HG03064 (cell line): ENCODE results near the gene NPHP4.

Experiments
- ATAC-seq: cut with Tn5 transposase; IDR thresholded peaks from one replicate; pipeline ENCODE4 v1.9.1; 2021; ENCODE audit warnings: low read depth; ENCODE audit not compliant: unreplicated experiment

NPHP4 gene

DNA sequence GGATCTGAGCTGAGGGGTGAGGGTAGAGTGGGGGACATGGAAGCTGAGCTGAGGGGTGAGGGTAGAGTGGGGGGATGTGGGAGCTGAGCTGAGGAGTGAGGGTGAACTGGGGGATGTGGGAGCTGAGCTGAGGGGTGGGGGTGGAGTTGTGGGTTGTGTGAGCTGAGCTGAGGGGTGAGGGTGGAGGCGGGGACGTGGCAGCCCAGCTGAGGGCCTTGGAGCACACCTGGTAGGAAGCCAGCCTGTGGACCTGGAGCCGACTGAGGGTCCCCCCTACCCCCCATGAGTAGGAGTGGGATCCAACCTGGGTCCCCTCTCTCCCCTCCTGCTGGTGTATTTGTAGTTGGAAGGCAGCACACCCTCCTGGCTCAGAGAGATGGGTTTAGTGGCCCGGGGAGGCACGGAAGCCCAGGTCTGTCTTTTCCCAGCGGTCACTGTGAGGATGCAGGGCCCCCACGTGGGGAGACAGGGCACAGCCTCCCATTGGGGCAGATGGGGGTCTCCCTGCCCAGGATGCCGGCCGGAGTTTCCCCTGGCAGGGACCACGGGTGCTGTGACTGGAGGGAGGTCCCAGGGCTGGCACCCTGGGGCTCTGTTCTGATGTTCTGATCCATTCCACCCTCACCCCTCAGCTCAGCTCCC lies 13.2 kb upstream of the NPHP4 start:
- no peak for ATAC-seq

DNA sequence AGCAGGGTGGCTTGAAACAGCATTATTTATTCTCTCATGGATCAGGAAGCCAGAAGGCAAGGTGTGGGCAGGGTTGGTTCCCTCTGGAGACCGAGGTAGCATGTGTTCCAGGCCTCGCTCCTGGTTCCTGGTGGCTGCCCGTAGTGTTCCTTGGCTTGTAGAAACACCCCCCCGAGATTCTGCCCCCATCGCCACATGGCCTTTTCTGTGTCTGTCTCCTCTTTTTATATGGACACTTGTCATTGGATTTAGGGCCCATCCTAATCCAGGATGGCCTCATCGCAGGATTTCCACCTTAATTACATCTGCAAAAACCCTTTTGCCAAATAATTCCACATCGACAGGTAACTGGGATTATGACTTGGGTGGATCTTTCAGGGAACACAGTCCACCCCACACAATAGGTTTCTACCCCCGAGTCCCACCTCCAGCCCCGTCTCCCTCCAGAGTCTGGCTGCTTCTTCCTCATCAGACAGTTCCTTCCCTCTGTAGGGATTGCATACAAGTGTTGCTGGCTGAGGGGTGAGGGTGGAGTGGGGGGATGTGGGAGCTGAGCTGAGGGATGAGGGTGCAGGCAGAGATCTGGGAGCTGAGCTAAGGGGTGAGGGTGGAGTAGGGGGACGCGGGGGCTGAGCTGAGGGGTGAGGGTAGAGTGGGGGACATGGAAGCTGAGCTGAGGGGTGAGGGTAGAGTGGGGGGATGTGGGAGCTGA lies 12.3 kb upstream of the NPHP4 start:
- ATAC-seq = no peak

GRCh38 chr1:6003568-6004411 lies 11.6 kb upstream of the NPHP4 start:
- no peak for ATAC-seq

DNA sequence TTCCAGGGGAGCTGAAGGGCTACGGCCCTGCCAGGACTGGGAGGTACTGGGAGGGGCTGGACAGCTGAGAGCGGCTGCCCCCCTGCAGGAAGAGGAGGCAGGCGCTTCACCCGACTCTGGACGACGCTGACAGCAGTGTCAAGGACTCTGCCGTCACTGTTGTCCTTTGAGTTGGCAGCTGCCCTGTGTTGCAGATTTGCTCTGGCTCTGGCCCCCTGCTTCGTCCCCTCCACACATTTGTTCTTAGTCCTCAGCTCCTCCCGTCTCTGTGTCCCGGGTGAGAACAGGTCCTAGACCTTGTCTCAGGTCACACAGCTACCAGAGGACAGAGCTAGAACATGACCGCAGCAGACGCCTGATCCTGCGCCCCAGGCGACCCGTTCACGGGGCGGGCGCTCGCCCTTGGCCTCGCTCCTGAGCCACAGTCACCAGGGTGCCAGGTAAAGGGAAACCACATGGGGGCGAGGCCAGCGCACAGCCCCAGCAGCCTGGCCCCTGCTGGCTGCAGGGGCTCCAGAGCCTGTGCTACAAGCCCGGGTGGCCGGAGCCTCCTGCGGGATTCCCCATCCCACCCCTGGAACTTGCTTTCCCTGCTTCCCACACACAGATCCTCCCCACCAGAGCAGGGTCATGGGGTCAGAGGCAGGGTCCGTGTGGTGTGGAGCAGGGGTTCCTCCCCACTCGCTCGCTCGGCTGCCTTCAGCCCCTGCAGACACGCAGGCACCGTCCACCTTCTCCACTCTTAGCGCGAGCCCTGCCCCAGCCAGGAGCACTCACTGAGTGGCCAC lies 10.7 kb upstream of the NPHP4 start:
- no peak for ATAC-seq

DNA sequence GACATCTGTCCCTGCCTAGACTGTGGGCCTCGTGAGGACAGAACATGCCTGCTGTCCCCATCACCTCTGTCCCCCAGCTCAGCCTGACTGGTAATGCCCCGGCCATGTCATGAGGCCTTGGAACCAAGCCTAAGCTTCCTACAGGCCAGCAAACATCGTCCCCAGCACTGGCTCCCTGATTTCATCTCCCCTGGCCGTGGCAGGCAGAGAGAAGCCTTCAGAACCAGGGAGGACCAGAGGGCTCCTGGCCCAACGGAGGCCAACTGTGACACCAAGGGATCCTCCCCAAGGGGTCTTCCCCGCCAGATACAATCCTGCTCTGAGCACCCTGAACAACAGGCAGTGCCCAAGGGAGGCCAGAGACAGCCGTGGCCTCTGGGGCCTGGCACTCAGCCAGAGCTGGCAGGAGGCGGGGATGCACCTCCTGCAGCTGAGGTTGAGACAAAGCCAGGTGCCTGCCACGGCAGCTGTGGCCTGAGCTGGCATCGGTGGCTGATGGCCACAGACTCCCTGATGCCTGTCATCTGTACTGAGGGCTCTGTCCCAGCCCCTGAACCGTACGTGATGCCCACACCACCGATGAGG lies 9.9 kb upstream of the NPHP4 start:
- ATAC-seq = no peak

DNA sequence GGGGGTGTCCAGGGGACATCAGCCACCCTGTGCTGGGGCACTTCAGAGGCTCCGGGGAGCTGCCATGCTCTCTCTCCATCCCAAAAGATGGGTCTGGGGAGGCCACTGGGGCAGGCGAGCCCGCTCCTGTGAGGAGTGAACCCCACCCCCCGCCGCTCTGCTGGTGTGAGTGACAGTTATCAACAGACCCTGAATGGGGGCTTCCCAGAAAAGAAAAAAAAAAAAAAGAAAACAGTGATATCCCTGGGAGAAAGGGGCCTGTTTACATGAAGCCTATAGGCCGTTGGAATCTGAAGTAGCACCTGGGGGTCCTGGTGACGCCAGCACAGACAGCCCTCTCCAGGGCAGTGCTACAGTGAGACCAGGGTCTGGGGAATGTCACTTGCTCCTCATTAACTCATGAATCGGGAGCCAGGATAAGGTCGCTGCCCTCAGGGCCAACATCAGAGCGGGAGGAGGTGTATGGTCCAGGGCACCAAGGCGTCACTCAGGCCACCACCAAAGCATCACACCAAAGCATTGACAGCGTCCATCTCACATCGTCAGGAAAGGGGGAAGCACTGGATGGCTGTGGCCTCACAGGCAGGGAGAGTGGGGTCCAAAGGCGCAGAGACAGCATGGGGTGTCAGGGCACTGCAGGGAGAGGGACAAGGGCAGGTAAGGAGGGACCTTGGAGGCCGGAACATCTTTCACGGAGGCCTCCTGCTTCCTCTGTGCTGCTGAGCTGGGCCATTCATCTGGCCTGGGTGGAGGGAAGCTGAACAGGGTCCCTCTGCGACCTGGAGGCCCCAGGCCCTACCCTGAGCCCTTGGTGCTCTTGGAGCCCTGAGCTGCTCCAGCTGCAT lies 8.4 kb upstream of the NPHP4 start:
- ATAC-seq = no peak

DNA sequence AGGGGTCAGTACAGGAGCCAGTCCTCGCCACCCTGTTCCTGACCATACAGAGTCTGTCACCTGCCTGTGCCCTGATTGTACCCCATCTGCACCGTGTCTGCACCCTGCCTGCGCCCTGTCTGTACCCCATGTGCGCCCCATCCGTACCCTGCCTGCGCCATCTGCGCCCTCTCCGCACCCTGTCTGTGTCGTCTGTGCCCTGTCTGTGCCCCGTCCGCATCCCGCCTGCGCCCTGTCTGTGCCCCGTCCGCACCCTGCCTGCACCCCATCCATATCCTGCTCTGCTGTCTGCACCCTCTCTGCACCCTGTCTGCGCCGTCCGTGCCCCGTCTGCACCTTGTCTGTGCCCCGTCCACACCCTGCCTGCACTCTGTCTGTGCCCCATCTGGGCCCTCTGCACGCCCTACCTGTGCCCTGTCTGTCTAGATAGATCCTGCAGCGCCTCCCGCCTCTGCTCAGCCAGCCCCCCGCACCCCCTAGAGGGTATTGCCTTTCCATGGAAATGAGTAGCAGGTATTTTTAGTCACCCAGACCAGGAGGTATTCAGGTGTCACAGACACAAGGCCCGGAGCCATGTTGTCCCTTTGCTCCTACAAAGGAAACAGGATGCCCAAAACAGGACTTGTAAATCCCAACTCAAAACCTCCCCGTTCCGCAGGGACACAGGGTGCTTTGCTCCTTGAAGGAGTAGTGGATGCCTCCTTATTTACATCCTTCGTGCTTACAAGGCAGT lies 7.7 kb upstream of the NPHP4 start:
- ATAC-seq = no peak

DNA sequence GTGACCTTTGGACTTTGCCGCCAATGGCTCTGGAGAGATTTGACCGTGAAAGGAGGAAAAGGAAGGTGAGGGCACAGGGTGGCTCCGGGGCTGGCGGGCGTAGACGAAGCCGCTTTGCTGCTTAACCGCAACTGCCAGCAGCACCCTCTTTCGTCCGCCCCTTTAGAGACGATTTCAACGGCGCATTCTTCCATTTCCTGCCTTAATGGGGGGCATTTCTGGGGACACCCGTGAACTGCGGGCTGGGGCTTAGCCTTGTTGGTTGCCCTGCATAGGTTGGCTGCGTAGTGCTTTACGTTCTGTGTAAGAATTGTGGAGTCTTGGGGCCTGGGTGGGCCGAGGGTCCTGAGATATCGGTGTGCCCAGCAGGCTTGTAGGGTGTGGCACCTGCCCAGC lies 6.7 kb upstream of the NPHP4 start:
- ATAC-seq = no peak

- no peak for ATAC-seq
These were observed 6.1 kb upstream of the NPHP4 start for GRCh38 chr1:5998051-5998905.

- no peak for ATAC-seq
These were observed 5.1 kb upstream of the NPHP4 start for GRCh38 chr1:5997316-5997715.

DNA sequence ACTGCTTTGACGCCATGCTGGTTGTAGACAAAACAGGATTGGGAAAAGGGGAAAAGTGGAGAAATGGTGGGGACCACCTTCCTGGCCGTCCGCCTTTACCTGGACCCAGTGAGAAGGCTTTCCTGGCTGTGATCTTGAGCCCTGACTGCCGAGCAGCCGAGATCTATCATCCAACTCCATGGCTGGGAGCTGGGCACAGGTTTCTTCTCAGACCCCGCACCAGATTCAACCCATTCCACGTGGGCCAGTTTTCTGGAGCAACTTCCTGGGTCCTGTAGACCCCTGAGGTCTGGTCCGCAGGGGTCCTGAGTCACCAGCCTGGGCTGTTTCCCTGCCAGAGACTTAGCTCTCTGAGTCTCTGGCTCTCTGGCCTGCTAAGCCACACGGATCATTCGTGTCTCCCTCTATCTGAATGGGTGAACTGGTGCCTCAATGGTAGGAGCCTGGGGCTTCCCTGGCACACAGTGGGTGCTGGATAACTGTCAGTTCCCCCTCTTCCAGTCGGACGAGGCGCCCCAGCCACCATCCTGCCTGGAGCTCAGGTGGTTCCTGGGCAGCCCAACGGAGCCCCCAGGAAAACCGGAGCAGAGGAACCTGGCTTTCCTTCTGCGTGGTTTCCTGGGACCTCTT lies 4.5 kb upstream of the NPHP4 start:
- no peak for ATAC-seq

- no peak for ATAC-seq
These were observed 3.8 kb upstream of the NPHP4 start for GRCh38 chr1:5995871-5996630.

GRCh38 chr1:5994713-5995621 lies 2.7 kb upstream of the NPHP4 start:
- no peak for ATAC-seq

GRCh38 chr1:5993556-5994491 lies 1.6 kb upstream of the NPHP4 start:
- no peak for ATAC-seq
